Liver (tissue), 9 donors: ENCODE measurements around the gene KIF14. TPM values are rescaled to one million over a fixed set of nuclear protein-coding genes. Genes with fewer than 3 reads are reported as not detected.

ENCODE experiments used
- DNase-seq: peaks from one replicate; pipeline ENCODE4 v3.0.0-alpha.2; 2017; ENCODE audit warnings: low spot score
- H3K27ac ChIP-seq, 2 donors: one replicate each; pipeline ENCODE4 v1.7.0; 2013; ENCODE audit warnings: inconsistent platforms in 2 of 2, low read length in 2 of 2, control low read depth in 1 of 2, low read depth in 1 of 2, mild to moderate bottlenecking in 1 of 2
- H3K27me3 ChIP-seq, 4 donors: one replicate each; pipeline versions ENCODE4 v1.6.1 to v1.7.0; 2013; ENCODE audit warnings: low read length in 3 of 4, inconsistent platforms in 1 of 4, mild to moderate bottlenecking in 1 of 4, moderate library complexity in 1 of 4; ENCODE audit not compliant: control insufficient read depth in 4 of 4, insufficient read depth in 4 of 4
- H3K36me3 ChIP-seq, 4 donors: one replicate each; pipeline versions ENCODE4 v1.6.1 to v1.7.0; 2013; ENCODE audit warnings: low read length in 3 of 4, mild to moderate bottlenecking in 3 of 4, low read depth in 1 of 4, moderate library complexity in 1 of 4; ENCODE audit not compliant: control insufficient read depth in 4 of 4, insufficient read depth in 3 of 4
- H3K4me1 ChIP-seq, 4 donors: one replicate each; pipeline versions ENCODE4 v1.6.1 to v1.7.0; 2013; ENCODE audit warnings: low read length in 3 of 4, mild to moderate bottlenecking in 3 of 4, moderate library complexity in 1 of 4; ENCODE audit not compliant: control insufficient read depth in 4 of 4, insufficient read depth in 4 of 4
- H3K4me3 ChIP-seq, 3 donors: one replicate each; pipeline versions ENCODE4 v1.6.1 to v1.7.0; 2013; ENCODE audit warnings: low read length in 3 of 3, control low read depth in 1 of 3, low read depth in 1 of 3, mild to moderate bottlenecking in 1 of 3
- H3K9ac ChIP-seq, 2 donors: one replicate each; pipeline ENCODE4 v1.7.0; 2013; ENCODE audit warnings: low read length in 2 of 2, mild to moderate bottlenecking in 2 of 2, moderate library complexity in 2 of 2, control low read depth in 1 of 2, low read depth in 1 of 2
- H3K9me3 ChIP-seq, 4 donors: one replicate each; pipeline versions ENCODE4 v1.6.1 to v1.7.0; 2013; ENCODE audit warnings: low read length in 3 of 4; ENCODE audit not compliant: control insufficient read depth in 4 of 4
- GABPA ChIP-seq, 2 donors: IDR thresholded peaks in 1 of 2; conservative IDR thresholded peaks in 1 of 2; 2 replicates each; pipeline ENCODE4 v1.6.1; 2016; ENCODE audit warnings: antibody characterized with exemption in 2 of 2, mild to moderate bottlenecking in 1 of 2, moderate library complexity in 1 of 2
- HNF4G ChIP-seq: IDR thresholded peaks from 2 replicates; pipeline ENCODE4 v1.6.1; 2016; ENCODE audit warnings: antibody characterized with exemption
- NR2F2 ChIP-seq: IDR thresholded peaks from 2 replicates; pipeline ENCODE4 v1.6.1; 2016; ENCODE audit warnings: antibody characterized with exemption
- RAD21 ChIP-seq, 2 donors: IDR thresholded peaks; 2 replicates each; pipeline ENCODE4 v1.6.1; 2016; ENCODE audit warnings: antibody characterized with exemption in 2 of 2, mild to moderate bottlenecking in 2 of 2
- REST ChIP-seq: IDR thresholded peaks from 2 replicates; pipeline ENCODE4 v1.6.1; 2016; ENCODE audit warnings: antibody characterized with exemption, mild to moderate bottlenecking
- SP1 ChIP-seq: IDR thresholded peaks from 2 replicates; pipeline ENCODE4 v1.6.1; 2018; ENCODE audit warnings: antibody characterized with exemption, mild to moderate bottlenecking
- WGBS: extraction: QIAGEN DNeasy Blood & Tissue Kit; methylation state at CpG from one replicate; pipeline ENCODE4 v1.1.7; 2013; 5-methylcytosine and 5-hydroxymethylcytosine counted together
- polyA plus RNA-seq, 2 donors: library from polyadenylated mRNA; stranded (reverse) in 1 of 2; unstranded in 1 of 2; fragments of 200-250 nt in 1 of 2; fragments of >200 nt in 1 of 2; fragmentation: Nextera tagmentation in 1 of 2; extraction: Ambion mirVana in 1 of 2; gene quantifications; one replicate each; pipeline versions ENCODE4 v1.2.1 to v1.2.3, GENCODE V29; 2013 to 2015
- total RNA-seq, 2 donors: library from RNA; depleted of rRNA; stranded (reverse); fragments of >200 nt; gene quantifications; one replicate each; pipeline ENCODE4 v1.2.3, GENCODE V29; 2014
- donor health status: healthy.
- donor health status: healthy.
- donor health status: healthy.
- donor health status: healthy.
- donor health status: healthy.

KIF14 gene
- total and polyA plus RNA-seq, 4 donors = 0.13 to 8.8 (median 0.22) TPM

- no peak overlapping the region for H3K4me3 ChIP-seq
- TF ChIP-seq REST (no peak), NR2F2 (no peak), SP1 (no peak), HNF4G (no peak)
- H3K9ac ChIP-seq = no peak overlapping the region
- no peaks in the 10 kb centered on the region for H3K9me3 ChIP-seq
- no peaks in the 10 kb centered on the region for H3K36me3 ChIP-seq
- H3K4me1 ChIP-seq = no peaks in the 10 kb centered on the region
- no peak overlapping the region for H3K27ac ChIP-seq
- 97% methylated on average over 1 of the region's 1 CpG for WGBS
- H3K27me3 ChIP-seq = no peaks in the 10 kb centered on the region
- no peak for DNase-seq
Measured at GRCh38 chr1:200602632-200603031, 17.9 kb downstream of the KIF14 start.

- Histone ChIP-seq H3K4me1 (no peaks in the 10 kb centered on the region), H3K36me3 (no peaks in the 10 kb centered on the region), H3K9me3 (no peaks in the 10 kb centered on the region), H3K27ac (no peak overlapping the region), H3K9ac (no peak overlapping the region), H3K27me3 (no peaks in the 10 kb centered on the region), H3K4me3 (no peak overlapping the region)
- WGBS = 85% methylated on average over 1 of the region's 1 CpG
- TF ChIP-seq HNF4G (no peak), RAD21 (IDR thresholded peaks at IDR 0.05) (no peak)
- DNase-seq = no peak
Measured at GRCh38 chr1:200590001-200590400, 30.6 kb downstream of the KIF14 start.

- Histone ChIP-seq H3K9me3 (no peaks in the 10 kb centered on the region), H3K4me1 (no peaks in the 10 kb centered on the region), H3K4me3 (no peak overlapping the region), H3K36me3 (no peaks in the 10 kb centered on the region), H3K27ac (no peak overlapping the region), H3K9ac (no peak overlapping the region), H3K27me3 (no peaks in the 10 kb centered on the region)
- peak in 1 of 2 donors; percentile 8 for TF ChIP-seq GABPA (IDR thresholded peaks at IDR 0.05 in 1 of 2, conservative IDR thresholded peaks at IDR 0.05 in 1 of 2)
- TF ChIP-seq REST = no peak
- DNase-seq = no peak
Measured at GRCh38 chr1:200588698-200589097, 31.9 kb downstream of the KIF14 start.
